ENCODE results near the gene ZNF479.
"Not testable (repeated sequence)": the region's sequence is repeated elsewhere in the genome, so short reads cannot be mapped to it uniquely, and the experiment has no call there.

The ZNF479 gene

GRCh38 chr7:57132336-57132735, at the start of gene ZNF479:
TSS of gene ZNF479 (minus strand) at chr7:57132436. CDS start at chr7:57132324, 112 bp downstream.
- DNase-seq: not testable (repeated sequence)

- no peak for DNase-seq
Observed at GRCh38 chr7:57182031-57182430, 49.8 kb upstream of the ZNF479 start.

GRCh38 chr7:57181281-57181680, 49.0 kb upstream of the ZNF479 start:
- DNase-seq: no peak

GRCh38 chr7:57179776-57180415, 47.7 kb upstream of the ZNF479 start:
- DNase-seq: no peak

- no peak for DNase-seq
Observed at GRCh38 chr7:57178768-57179139, 46.5 kb upstream of the ZNF479 start.

GRCh38 chr7:57177856-57178767, 45.9 kb upstream of the ZNF479 start:
- no peak for DNase-seq

- DNase-seq: no peak
Observed at GRCh38 chr7:57176928-57177635, 44.8 kb upstream of the ZNF479 start.

GRCh38 chr7:57165285-57165899, 33.2 kb upstream of the ZNF479 start:
- no peak for DNase-seq

GRCh38 chr7:57120123-57120784, 12.0 kb downstream of the ZNF479 start:
- not testable (repeated sequence) for DNase-seq
